ENCODE measurements around the gene UXS1. TPM values are rescaled to one million over a fixed set of nuclear protein-coding genes. Genes with fewer than 3 reads are reported as not detected.

The UXS1 gene
- total and polyA plus RNA-seq, 2 donors from 2014 or later, result 56.6 to 74.4 TPM

- Histone ChIP-seq H3K9me3 (ENCODE audit: control insufficient read depth in 2 of 3, insufficient read depth in 1 of 3, low read length in 3 of 3) (no peaks in the 10 kb centered on the region), H3K36me3 (ENCODE audit: control insufficient read depth in 2 of 3, insufficient read depth in 3 of 3, low read length in 3 of 3) (no peaks in the 10 kb centered on the region), H3K4me3 (ENCODE audit: low read length in 3 of 3) (no peak overlapping the region), H3K27me3 (ENCODE audit: control insufficient read depth, insufficient read depth, low read length) (no peaks in the 10 kb centered on the region), H3K9ac (ENCODE audit: low read length in 3 of 3) (no peak overlapping the region), H3K27ac (ENCODE audit: low read depth in 2 of 2, low read length in 2 of 2) (no peak overlapping the region), H3K4me1 (ENCODE audit: control insufficient read depth in 2 of 3, insufficient read depth in 2 of 3, low read depth in 1 of 3, low read length in 3 of 3) (peaks cover 0 to 8% (median 4%) of the 10 kb centered on the region in 3 donors)
- FAIRE-seq, result no peak
- intact Hi-C loops (cut with DNase I), result no loop called here
- no peak for DNase-seq
- TF ChIP-seq CTCF (IDR thresholded peaks at IDR 0.05; ENCODE audit: borderline replicate concordance, extremely low read depth, insufficient read depth), result no peak
These were observed 130.9 kb downstream of the UXS1 start for GRCh38 chr2:106063181-106063580.

DNA sequence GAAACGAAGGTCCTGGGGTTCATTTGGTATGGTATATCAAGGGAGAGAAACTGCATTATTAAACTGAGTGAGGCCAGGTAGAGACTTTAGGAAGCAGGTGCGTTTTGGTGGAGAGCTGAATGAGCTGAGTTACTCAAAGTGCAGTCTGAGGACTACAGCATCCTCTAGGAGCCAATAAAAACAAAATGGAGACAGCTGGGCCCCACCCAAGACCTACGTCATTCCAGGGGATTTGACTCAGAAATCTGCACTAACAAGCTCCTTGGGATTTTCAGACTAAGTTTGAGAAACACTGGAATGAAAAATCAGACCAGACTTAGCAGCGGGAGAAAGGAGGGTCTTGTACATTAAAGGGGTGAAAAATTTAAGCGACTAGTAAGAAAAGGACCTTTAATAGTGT is 131.5 kb downstream of the UXS1 start:
- Histone ChIP-seq H3K9ac (ENCODE audit: low read length in 3 of 3) (no peak overlapping the region), H3K36me3 (ENCODE audit: control insufficient read depth in 2 of 3, insufficient read depth in 3 of 3, low read length in 3 of 3) (no peaks in the 10 kb centered on the region), H3K27ac (ENCODE audit: low read depth in 2 of 2, low read length in 2 of 2) (no peak overlapping the region), H3K27me3 (ENCODE audit: control insufficient read depth, insufficient read depth, low read length) (no peaks in the 10 kb centered on the region), H3K4me3 (ENCODE audit: low read length in 3 of 3) (no peak overlapping the region), H3K9me3 (ENCODE audit: control insufficient read depth in 2 of 3, insufficient read depth in 1 of 3, low read length in 3 of 3) (no peaks in the 10 kb centered on the region), H3K4me1 (ENCODE audit: control insufficient read depth in 2 of 3, insufficient read depth in 2 of 3, low read depth in 1 of 3, low read length in 3 of 3) (peaks cover 0 to 8% (median 4%) of the 10 kb centered on the region in 3 donors)
- TF ChIP-seq CTCF (IDR thresholded peaks at IDR 0.05; ENCODE audit: borderline replicate concordance, extremely low read depth, insufficient read depth), result no peak
- DNase-seq (no peak), FAIRE-seq (no peak)
- intact Hi-C loops (cut with DNase I), result no loop called here

DNA sequence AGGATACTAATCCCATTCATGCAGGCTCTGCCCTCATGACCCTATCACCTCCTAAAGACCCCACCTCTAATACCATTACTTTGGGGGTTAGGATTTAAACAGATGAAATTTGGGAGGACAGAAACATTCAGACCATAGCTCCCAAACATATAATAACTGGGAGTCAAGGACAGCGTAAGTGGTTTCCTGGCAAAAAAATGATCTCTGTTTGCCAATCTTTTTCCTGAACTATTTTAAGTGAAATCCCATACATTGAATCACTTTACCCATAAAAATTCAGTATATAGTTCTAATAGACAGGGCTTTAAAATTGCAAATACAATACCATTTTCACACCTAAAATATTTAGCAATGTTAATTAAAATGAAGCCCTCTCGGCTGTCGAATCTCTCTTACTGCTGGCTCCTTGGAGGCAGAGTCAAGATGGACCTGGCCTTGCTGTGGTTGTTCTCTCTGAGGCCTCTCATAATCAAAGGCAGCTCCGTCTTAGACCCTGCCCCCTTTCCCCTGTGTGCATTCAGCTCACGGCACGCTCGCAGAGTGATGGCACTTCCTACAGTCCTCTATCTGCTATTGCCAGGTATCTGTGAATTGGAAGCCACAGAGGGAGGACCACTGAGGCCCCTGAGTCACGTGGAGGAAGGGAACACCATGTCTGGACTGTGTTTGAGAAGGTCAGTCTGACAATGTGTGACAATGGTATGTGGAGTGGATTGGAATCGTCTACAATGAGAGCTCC is 132.3 kb downstream of the UXS1 start:
- no peak for TF ChIP-seq CTCF (IDR thresholded peaks at IDR 0.05; ENCODE audit: borderline replicate concordance, extremely low read depth, insufficient read depth)
- Histone ChIP-seq H3K27me3 (ENCODE audit: control insufficient read depth, insufficient read depth, low read length) (no peaks in the 10 kb centered on the region), H3K36me3 (ENCODE audit: control insufficient read depth in 2 of 3, insufficient read depth in 3 of 3, low read length in 3 of 3) (no peaks in the 10 kb centered on the region), H3K4me3 (ENCODE audit: low read length in 3 of 3) (no peak overlapping the region), H3K9ac (ENCODE audit: low read length in 3 of 3) (no peak overlapping the region), H3K9me3 (ENCODE audit: control insufficient read depth in 2 of 3, insufficient read depth in 1 of 3, low read length in 3 of 3) (no peaks in the 10 kb centered on the region), H3K27ac (ENCODE audit: low read depth in 2 of 2, low read length in 2 of 2) (no peak overlapping the region), H3K4me1 (ENCODE audit: control insufficient read depth in 2 of 3, insufficient read depth in 2 of 3, low read depth in 1 of 3, low read length in 3 of 3) (peaks cover 0 to 8% (median 4%) of the 10 kb centered on the region in 3 donors)
- no peak for FAIRE-seq
- no peak for DNase-seq
- intact Hi-C loops (cut with DNase I), result no loop called here
